K562 (cell line): ENCODE results near the gene SYT6. TPM values are rescaled to one million over a fixed set of nuclear protein-coding genes. Genes with fewer than 3 reads are reported as not detected.
A peak's percentile ranks its signal among the peaks of the same experiment; 100 is the strongest.

Source experiments
- CHD1 ChIP-seq: fragments of 200-600 bp; sonication (generic); IDR thresholded peaks from one replicate; pipeline ENCODE4 v1.6.1; 2012; ENCODE audit warnings: mild to moderate bottlenecking, moderate library complexity, low read length, inconsistent platforms
- CXXC5 ChIP-seq: fragments of 250-450 bp; sonication (Bioruptor Pico); IDR thresholded peaks from 2 replicates; pipeline ENCODE4 v1.8.0; 2022; ENCODE audit warnings: inconsistent platforms, mild to moderate bottlenecking, moderate library complexity
- FOXA1 ChIP-seq: fragments of 450-650 bp; IDR thresholded peaks from 2 replicates; pipeline ENCODE4 v1.6.1; 2016; ENCODE audit warnings: mild to moderate bottlenecking, borderline replicate concordance
- HDAC2 ChIP-seq: fragments of 450-650 bp; IDR thresholded peaks from 2 replicates; pipeline ENCODE4 v1.6.1; 2016; ENCODE audit warnings: mild to moderate bottlenecking
- MTA2 ChIP-seq: fragments of 450-650 bp; IDR thresholded peaks from 2 replicates; pipeline ENCODE4 v1.6.1; 2016; ENCODE audit warnings: low read depth
- NEUROD1 ChIP-seq: fragments of 150-350 bp; IDR thresholded peaks from 2 replicates; pipeline ENCODE4 v1.6.1; 2014; ENCODE audit warnings: borderline replicate concordance, low read length, low read depth; ENCODE audit not compliant: partially characterized antibody
- NR2C1 ChIP-seq, 2 experiments: fragments of 450-650 bp; IDR thresholded peaks; 2 replicates each; pipeline ENCODE4 v1.6.1; 2017; ENCODE audit warnings: mild to moderate bottlenecking in 2 of 2, antibody characterized with exemption in 1 of 2, inconsistent platforms in 1 of 2, missing compliant biosample characterization in 1 of 2, missing genetic modification characterization in 1 of 2
- PML ChIP-seq: IDR thresholded peaks from 2 replicates; pipeline ENCODE4 v1.6.1; 2012; ENCODE audit warnings: low read length, inconsistent platforms
- POLR2A ChIP-seq: fragments of 450-650 bp; conservative IDR thresholded peaks from 2 replicates; pipeline ENCODE4 v1.6.1; 2016
- POLR2AphosphoS5 ChIP-seq: IDR thresholded peaks from 2 replicates; pipeline ENCODE4 v1.6.1; 2011; ENCODE audit warnings: mild to moderate bottlenecking, low read depth, low read length, moderate library complexity; ENCODE audit not compliant: control insufficient read depth, insufficient read depth
- RBM39 ChIP-seq: fragments of 200-400 bp; formaldehyde crosslinking; optimal IDR thresholded peaks from 2 replicates; pipeline ENCODE3; 2018; ENCODE audit warnings: low read depth, low read length
- SETDB1 ChIP-seq: IDR thresholded peaks from one replicate; pipeline ENCODE4 v1.6.1; 2012; ENCODE audit warnings: low read length, control low read depth, inconsistent platforms
- TAL1 ChIP-seq: fragments of 450-650 bp; IDR thresholded peaks from 2 replicates; pipeline ENCODE4 v1.6.1; 2016; ENCODE audit warnings: mild to moderate bottlenecking
- ZNF197 ChIP-seq: fragments of 200-800 bp; sonication (Bioruptor generic); IDR thresholded peaks from 2 replicates; pipeline ENCODE4 v1.6.1; 2016; ENCODE audit warnings: low read depth, missing genetic modification characterization, missing compliant biosample characterization
- ZNF24 ChIP-seq: fragments of 450-650 bp; IDR thresholded peaks from 2 replicates; pipeline ENCODE4 v1.6.1; 2016
- ZNF57 ChIP-seq: fragments of 450-650 bp; formaldehyde crosslinking; IDR thresholded peaks from 2 replicates; pipeline ENCODE4 v1.4.0; 2020; ENCODE audit warnings: mild to moderate bottlenecking, moderate library complexity
- polyA plus RNA-seq, 8 experiments: library from polyadenylated mRNA; depleted of rRNA in 4 of 8; stranded (reverse) in 5 of 8; unstranded in 3 of 8; fragments of >200 nt; fragmentation: Nextera tagmentation in 2 of 8; fragmentation: Illumina TruSeq in 1 of 8; extraction: Ambion mirVana in 2 of 8; extraction: Trizol in 1 of 8; gene quantifications; 2 replicates each; pipeline versions ENCODE4 v1.2.1 to v1.2.3, GENCODE V29; 2011 to 2014; ENCODE audit warnings: inconsistent platforms in 1 of 8, missing spikeins in 1 of 8
- total RNA-seq, 7 experiments: library from RNA; depleted of rRNA in 6 of 7; stranded (reverse); fragments of >200 nt in 6 of 7; fragmentation: Illumina TruSeq in 2 of 7; extraction: Trizol in 2 of 7; gene quantifications; 2 replicates each; pipeline versions ENCODE4 v1.2.1 to v1.2.3, GENCODE V29; 2011 to 2021; ENCODE audit warnings: low replicate concordance in 1 of 7
- TF ChIP-seq, protein P1 (sequence below): sonication (generic); formaldehyde crosslinking; IDR thresholded peaks from 2 replicates; pipeline ENCODE4 v1.8.0; 2022; ENCODE audit warnings: missing genetic modification reagents, mild to moderate bottlenecking, borderline replicate concordance
- TF ChIP-seq, protein P2 (sequence below): sonication (generic); formaldehyde crosslinking; IDR thresholded peaks from 2 replicates; pipeline ENCODE4 v1.8.1; 2023; ENCODE audit warnings: mild to moderate bottlenecking, missing genetic modification reagents, moderate library complexity
- TF ChIP-seq, protein P3 (sequence below): sonication (generic); formaldehyde crosslinking; IDR thresholded peaks from 2 replicates; pipeline ENCODE4 v1.8.1; 2023; ENCODE audit warnings: mild to moderate bottlenecking, missing genetic modification reagents
- TF ChIP-seq, protein P4 (sequence below): sonication (generic); formaldehyde crosslinking; IDR thresholded peaks from 2 replicates; pipeline ENCODE4 v1.8.0; 2022; ENCODE audit warnings: mild to moderate bottlenecking, low read depth, missing genetic modification reagents
- TF ChIP-seq, protein P5 (sequence below), 2 experiments: fragments of 250-450 bp in 1 of 2; fragments of 450-650 bp in 1 of 2; sonication (Bioruptor Pico) in 1 of 2; IDR thresholded peaks; 2 replicates each; pipeline versions ENCODE4 v1.6.1 to v1.8.0; 2016 to 2021; ENCODE audit warnings: mild to moderate bottlenecking in 2 of 2, moderate library complexity in 2 of 2, missing compliant biosample characterization in 1 of 2, missing genetic modification characterization in 1 of 2

Gene SYT6
- total and polyA plus RNA-seq, 9 of the 15 experiments (the other 6 are each of a cell fraction or from before 2014, with no cell fraction given): 0.06 TPM; not detected in 8

DNA sequence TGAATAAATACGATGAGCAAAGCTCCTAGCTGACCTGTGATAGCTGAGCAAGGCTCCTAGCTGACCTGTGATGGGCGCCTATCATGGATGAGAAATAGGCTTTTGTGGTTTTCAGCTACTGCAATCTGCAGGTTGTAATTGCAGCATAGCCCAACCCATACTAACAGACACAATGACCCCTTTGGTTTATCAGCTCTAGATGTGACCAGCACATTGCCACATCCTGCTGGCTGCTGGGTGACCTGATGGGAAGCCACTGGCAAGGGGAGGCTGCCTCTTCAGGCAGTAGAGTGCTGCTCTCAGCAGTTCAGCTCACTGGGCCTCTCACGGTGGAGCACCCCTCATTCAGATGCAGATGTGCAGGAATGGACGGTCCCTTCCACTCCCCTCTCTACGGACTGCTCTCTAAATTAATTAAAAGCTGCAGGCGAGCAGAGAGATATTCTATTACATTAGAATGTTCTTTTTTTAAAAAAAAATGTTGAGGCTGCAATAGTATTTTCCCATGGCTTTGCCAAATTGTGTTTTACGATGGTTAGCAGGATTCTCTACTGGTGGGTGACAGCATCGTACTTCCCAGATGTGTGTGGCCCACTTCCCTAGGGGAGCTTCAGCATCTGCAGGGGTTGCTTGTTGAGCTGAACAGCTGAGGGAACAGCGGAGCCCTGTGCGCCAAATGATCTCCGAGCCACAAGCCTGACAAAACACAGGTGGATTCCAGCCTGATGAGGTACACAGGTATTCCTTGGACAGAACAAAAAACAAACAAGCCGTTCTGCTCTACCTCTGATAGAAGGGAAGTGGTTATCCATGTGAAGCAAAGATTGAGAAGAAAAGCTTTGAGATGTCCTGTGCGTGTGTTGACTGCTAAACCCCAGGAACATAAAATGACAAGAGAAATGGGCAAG, 65.0 kb downstream of the SYT6 start (continued):
- TF ChIP-seq HDAC2 (no peak), FOXA1 (no peak), NR2C1 (IDR thresholded peaks at IDR 0.05) (no peak), NR2C1 (tag; IDR thresholded peaks at IDR 0.05) (peak; percentile 54), POLR2A (no peak), PML (no peak), ZNF197 (no peak), RBM39 (no peak), CXXC5 (CRISPR knock-in tag) (no peak), MTA2 (no peak), TAL1 (peak; percentile 48; the same call in 1 of the 2 replicates), ZNF24 (no peak), CHD1 (no peak), SETDB1 (no peak), ZNF57 (CRISPR knock-in tag) (no peak), NEUROD1 (no peak), POLR2AphosphoS5 (no peak)
- TF ChIP-seq, protein P1, sequence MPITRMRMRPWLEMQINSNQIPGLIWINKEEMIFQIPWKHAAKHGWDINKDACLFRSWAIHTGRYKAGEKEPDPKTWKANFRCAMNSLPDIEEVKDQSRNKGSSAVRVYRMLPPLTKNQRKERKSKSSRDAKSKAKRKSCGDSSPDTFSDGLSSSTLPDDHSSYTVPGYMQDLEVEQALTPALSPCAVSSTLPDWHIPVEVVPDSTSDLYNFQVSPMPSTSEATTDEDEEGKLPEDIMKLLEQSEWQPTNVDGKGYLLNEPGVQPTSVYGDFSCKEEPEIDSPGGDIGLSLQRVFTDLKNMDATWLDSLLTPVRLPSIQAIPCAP: no peak
- TF ChIP-seq, protein P2, sequence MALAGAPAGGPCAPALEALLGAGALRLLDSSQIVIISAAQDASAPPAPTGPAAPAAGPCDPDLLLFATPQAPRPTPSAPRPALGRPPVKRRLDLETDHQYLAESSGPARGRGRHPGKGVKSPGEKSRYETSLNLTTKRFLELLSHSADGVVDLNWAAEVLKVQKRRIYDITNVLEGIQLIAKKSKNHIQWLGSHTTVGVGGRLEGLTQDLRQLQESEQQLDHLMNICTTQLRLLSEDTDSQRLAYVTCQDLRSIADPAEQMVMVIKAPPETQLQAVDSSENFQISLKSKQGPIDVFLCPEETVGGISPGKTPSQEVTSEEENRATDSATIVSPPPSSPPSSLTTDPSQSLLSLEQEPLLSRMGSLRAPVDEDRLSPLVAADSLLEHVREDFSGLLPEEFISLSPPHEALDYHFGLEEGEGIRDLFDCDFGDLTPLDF (CRISPR knock-in tag): no peak
- TF ChIP-seq, protein P3, sequence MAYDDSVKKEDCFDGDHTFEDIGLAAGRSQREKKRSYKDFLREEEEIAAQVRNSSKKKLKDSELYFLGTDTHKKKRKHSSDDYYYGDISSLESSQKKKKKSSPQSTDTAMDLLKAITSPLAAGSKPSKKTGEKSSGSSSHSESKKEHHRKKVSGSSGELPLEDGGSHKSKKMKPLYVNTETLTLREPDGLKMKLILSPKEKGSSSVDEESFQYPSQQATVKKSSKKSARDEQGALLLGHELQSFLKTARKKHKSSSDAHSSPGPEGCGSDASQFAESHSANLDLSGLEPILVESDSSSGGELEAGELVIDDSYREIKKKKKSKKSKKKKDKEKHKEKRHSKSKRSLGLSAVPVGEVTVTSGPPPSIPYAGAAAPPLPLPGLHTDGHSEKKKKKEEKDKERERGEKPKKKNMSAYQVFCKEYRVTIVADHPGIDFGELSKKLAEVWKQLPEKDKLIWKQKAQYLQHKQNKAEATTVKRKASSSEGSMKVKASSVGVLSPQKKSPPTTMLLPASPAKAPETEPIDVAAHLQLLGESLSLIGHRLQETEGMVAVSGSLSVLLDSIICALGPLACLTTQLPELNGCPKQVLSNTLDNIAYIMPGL (CRISPR knock-in tag): no peak
- TF ChIP-seq, protein P4, sequence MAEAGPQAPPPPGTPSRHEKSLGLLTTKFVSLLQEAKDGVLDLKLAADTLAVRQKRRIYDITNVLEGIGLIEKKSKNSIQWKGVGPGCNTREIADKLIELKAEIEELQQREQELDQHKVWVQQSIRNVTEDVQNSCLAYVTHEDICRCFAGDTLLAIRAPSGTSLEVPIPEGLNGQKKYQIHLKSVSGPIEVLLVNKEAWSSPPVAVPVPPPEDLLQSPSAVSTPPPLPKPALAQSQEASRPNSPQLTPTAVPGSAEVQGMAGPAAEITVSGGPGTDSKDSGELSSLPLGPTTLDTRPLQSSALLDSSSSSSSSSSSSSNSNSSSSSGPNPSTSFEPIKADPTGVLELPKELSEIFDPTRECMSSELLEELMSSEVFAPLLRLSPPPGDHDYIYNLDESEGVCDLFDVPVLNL (CRISPR knock-in tag): no peak
- TF ChIP-seq, protein P5, sequence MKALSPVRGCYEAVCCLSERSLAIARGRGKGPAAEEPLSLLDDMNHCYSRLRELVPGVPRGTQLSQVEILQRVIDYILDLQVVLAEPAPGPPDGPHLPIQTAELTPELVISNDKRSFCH (CRISPR knock-in tag; IDR thresholded peaks at IDR 0.05): no peak
- TF ChIP-seq, protein P5 (tag; IDR thresholded peaks at IDR 0.05): peak; percentile 54; the same call in 1 of the 2 replicates
